ENCODE data around the gene CITED1. TPM values are rescaled to one million over a fixed set of nuclear protein-coding genes. Genes with fewer than 3 reads are reported as not detected.

Gene CITED1
- total RNA-seq, 1 experiment from 2014 or later, result 0.36 TPM

GRCh38 chrX:72270316-72270866 lies 35.3 kb downstream of the CITED1 start:
- H3K4me3 ChIP-seq (ENCODE audit: low read depth in 2 of 2, low read length in 2 of 2), result no peak overlapping the region
- peaks cover 38% of the 10 kb centered on the region for H3K4me1 ChIP-seq (ENCODE audit: control insufficient read depth, insufficient read depth, low read length)
- no TSS peak for BruUV-seq (replicated peaks)
- peaks cover 31% of the 10 kb centered on the region; the same call in 1 of the 2 replicates for H3K36me3 ChIP-seq (ENCODE audit: control insufficient read depth, insufficient read depth, low read length)
- POLR2A ChIA-PET, result interaction anchor here (0.7 kb wide), 1 partner anchor 92 kb away, joined by 3 read pairs; no protein-coding TSS in a partner anchor
- intact Hi-C loops (cut with micrococcal nuclease; ENCODE audit: unreplicated experiment) (no loop called here), in situ Hi-C loops (cut with HindIII; ENCODE audit: low pct_unique_long_range_greater_than_20kb, low sequenced_read_pairs) (no loop called here)
- no peak for TF ChIP-seq SIN3A (IDR thresholded peaks at IDR 0.05; ENCODE audit: borderline replicate concordance, insufficient read depth, low read depth, low read length)
- no peak for TF ChIP-seq REST (IDR thresholded peaks at IDR 0.05; ENCODE audit: insufficient read depth in 1 of 2, low read depth in 2 of 2, low read length in 1 of 2)
- TF ChIP-seq TCF7L2 (IDR thresholded peaks at IDR 0.05; ENCODE audit: low read depth, low read length), result no peak
- TF ChIP-seq, protein P1, sequence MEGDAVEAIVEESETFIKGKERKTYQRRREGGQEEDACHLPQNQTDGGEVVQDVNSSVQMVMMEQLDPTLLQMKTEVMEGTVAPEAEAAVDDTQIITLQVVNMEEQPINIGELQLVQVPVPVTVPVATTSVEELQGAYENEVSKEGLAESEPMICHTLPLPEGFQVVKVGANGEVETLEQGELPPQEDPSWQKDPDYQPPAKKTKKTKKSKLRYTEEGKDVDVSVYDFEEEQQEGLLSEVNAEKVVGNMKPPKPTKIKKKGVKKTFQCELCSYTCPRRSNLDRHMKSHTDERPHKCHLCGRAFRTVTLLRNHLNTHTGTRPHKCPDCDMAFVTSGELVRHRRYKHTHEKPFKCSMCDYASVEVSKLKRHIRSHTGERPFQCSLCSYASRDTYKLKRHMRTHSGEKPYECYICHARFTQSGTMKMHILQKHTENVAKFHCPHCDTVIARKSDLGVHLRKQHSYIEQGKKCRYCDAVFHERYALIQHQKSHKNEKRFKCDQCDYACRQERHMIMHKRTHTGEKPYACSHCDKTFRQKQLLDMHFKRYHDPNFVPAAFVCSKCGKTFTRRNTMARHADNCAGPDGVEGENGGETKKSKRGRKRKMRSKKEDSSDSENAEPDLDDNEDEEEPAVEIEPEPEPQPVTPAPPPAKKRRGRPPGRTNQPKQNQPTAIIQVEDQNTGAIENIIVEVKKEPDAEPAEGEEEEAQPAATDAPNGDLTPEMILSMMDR (IDR thresholded peaks at IDR 0.05), result no peak
- no peak overlapping the region for H3K27ac ChIP-seq (ENCODE audit: low read length)
- DNase-seq (ENCODE audit: low read depth, low spot score) (no peak), ATAC-seq (peak; percentile 41)
- CTCF ChIA-PET, result no interaction called here
- no peaks in the 10 kb centered on the region for H3K9me3 ChIP-seq (ENCODE audit: control insufficient read depth, insufficient read depth, low read depth, low read length)
- no peaks in the 10 kb centered on the region for H3K27me3 ChIP-seq (ENCODE audit: control insufficient read depth, insufficient read depth, low read length)

GRCh38 chrX:72269671-72270251 lies 36.0 kb downstream of the CITED1 start:
- H3K27me3 ChIP-seq (ENCODE audit: control insufficient read depth, insufficient read depth, low read length), result no peaks in the 10 kb centered on the region
- CTCF ChIA-PET, result no interaction called here
- DNase-seq (ENCODE audit: low read depth, low spot score), result no peak
- H3K27ac ChIP-seq (ENCODE audit: low read length), result no peak overlapping the region
- intact Hi-C loops (cut with micrococcal nuclease; ENCODE audit: unreplicated experiment), result no loop called here
- POLR2A ChIA-PET, result no interaction called here
- peaks cover 36% of the 10 kb centered on the region for H3K4me1 ChIP-seq (ENCODE audit: control insufficient read depth, insufficient read depth, low read length)
- ATAC-seq, result peak; percentile 63
- no peaks in the 10 kb centered on the region for H3K9me3 ChIP-seq (ENCODE audit: control insufficient read depth, insufficient read depth, low read depth, low read length)
- H3K4me3 ChIP-seq (ENCODE audit: low read depth in 2 of 2, low read length in 2 of 2), result no peak overlapping the region
- no TSS peak for BruUV-seq (replicated peaks)
- TF ChIP-seq SIN3A (IDR thresholded peaks at IDR 0.05; ENCODE audit: borderline replicate concordance, insufficient read depth, low read depth, low read length), result no peak
- peak; percentile 66 for TF ChIP-seq POLR2AphosphoS5 (IDR thresholded peaks at IDR 0.05; ENCODE audit: low read depth, low read length)
- peaks cover 27% of the 10 kb centered on the region; the same call in 1 of the 2 replicates for H3K36me3 ChIP-seq (ENCODE audit: control insufficient read depth, insufficient read depth, low read length)
- in situ Hi-C loops (cut with HindIII; ENCODE audit: low pct_unique_long_range_greater_than_20kb, low sequenced_read_pairs), result no loop called here
